Fibroblast of pulmonary artery (primary cell): ENCODE data around the gene DNASE2.
A peak's percentile ranks its signal among the peaks of the same experiment; 100 is the strongest.

Experiments used
- DNase-seq: peaks from one replicate; pipeline ENCODE4 v3.0.0-alpha.2; 2010; ENCODE audit warnings: low read depth
- H3K4me3 ChIP-seq: replicated peaks from 2 replicates; pipeline ENCODE4 v1.5.1; 2011; ENCODE audit warnings: low read depth, mild to moderate bottlenecking, control low read depth, low read length, moderate library complexity
- TF ChIP-seq, protein P1 (sequence below): IDR thresholded peaks from 2 replicates; pipeline ENCODE4 v1.5.1; 2011; ENCODE audit warnings: mild to moderate bottlenecking, control low read depth, low read length, inconsistent platforms; ENCODE audit errors: missing control alignments

DNASE2 gene

GRCh38 chr19:12836529-12836863 is 44.8 kb downstream of the DNASE2 start:
- TF ChIP-seq, protein P1, sequence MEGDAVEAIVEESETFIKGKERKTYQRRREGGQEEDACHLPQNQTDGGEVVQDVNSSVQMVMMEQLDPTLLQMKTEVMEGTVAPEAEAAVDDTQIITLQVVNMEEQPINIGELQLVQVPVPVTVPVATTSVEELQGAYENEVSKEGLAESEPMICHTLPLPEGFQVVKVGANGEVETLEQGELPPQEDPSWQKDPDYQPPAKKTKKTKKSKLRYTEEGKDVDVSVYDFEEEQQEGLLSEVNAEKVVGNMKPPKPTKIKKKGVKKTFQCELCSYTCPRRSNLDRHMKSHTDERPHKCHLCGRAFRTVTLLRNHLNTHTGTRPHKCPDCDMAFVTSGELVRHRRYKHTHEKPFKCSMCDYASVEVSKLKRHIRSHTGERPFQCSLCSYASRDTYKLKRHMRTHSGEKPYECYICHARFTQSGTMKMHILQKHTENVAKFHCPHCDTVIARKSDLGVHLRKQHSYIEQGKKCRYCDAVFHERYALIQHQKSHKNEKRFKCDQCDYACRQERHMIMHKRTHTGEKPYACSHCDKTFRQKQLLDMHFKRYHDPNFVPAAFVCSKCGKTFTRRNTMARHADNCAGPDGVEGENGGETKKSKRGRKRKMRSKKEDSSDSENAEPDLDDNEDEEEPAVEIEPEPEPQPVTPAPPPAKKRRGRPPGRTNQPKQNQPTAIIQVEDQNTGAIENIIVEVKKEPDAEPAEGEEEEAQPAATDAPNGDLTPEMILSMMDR, result no peak
- no peak for DNase-seq
- H3K4me3 ChIP-seq, result no peak overlapping the region

GRCh38 chr19:12834976-12835757 is 46.1 kb downstream of the DNASE2 start:
- DNase-seq, result no peak
- TF ChIP-seq, protein P1, result no peak
- no peak overlapping the region for H3K4me3 ChIP-seq

- no peak for DNase-seq
- H3K4me3 ChIP-seq, result peak within 1 kb of the TSS; percentile 37
- TF ChIP-seq, protein P1, result no peak
Measured at GRCh38 chr19:12834566-12834943, 46.7 kb downstream of the DNASE2 start, which contains the start of gene RTBDN. Gene RTBDN, minus strand, starts transcription at chr19:12834579. Its CDS starts 4,600 bp downstream, at chr19:12829979.

- TF ChIP-seq, protein P1, result no peak
- no peak for DNase-seq
- peak overlapping the region; percentile 37 for H3K4me3 ChIP-seq
Measured at GRCh38 chr19:12833738-12834565, 47.3 kb downstream of the DNASE2 start.

DNA sequence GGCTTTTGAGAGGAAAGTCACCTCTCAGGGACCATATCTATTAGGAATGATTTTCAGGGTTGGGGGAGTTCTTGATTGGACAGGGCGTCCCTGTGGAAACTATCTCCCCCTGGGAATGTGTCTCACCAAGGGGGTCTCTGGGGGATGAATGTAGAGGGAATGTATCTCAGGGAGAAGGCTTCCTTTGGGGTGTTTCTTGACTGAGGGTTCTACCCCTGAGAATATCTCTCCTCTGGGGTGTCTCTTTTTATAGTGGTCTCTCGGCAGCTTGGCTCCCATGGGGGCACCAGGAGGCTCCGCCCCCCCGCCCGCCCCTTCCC is 47.9 kb downstream of the DNASE2 start:
- DNase-seq, result no peak
- TF ChIP-seq, protein P1, result no peak
- no peak overlapping the region for H3K4me3 ChIP-seq

DNA sequence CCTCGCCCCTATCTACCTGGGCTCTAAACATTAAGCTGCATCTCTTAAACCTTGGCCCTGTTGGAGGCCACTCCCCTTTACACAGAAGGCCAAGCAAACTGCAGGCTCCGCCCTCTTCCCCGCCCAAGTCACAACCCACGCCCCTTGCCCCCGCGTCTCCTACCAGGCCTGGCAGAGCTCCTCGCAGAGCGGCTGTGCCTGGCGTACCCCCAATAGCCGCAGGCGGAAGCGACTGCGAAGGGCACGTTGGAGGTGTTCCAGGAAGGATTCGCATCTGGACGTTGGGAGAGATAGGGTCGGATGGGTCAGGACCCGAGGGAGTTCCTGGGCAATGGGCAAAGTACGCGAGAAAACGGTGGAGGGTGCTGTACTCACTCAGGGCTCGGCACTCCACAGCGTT is 52.8 kb downstream of the DNASE2 start:
- peak; percentile 29 for DNase-seq
- no peak overlapping the region for H3K4me3 ChIP-seq
- TF ChIP-seq, protein P1, result no peak
